Pulmonary artery endothelial cell (primary cell): Measurements from ENCODE around the gene TBC1D16. TPM values are rescaled to one million over a fixed set of nuclear protein-coding genes. Genes with fewer than 3 reads are reported as not detected.

Experiments used
- DNase-seq: peaks from one replicate; pipeline ENCODE4 v3.0.0-alpha.2; 2011; ENCODE audit warnings: low read depth, low spot score
- total RNA-seq: library from RNA; depleted of rRNA; stranded (reverse); fragments of >200 nt; gene quantifications from 2 replicates; pipeline ENCODE4 v1.2.3, GENCODE V29; 2014

Gene TBC1D16
- total RNA-seq, 1 donor from 2014 or later: 41.1 TPM

DNA sequence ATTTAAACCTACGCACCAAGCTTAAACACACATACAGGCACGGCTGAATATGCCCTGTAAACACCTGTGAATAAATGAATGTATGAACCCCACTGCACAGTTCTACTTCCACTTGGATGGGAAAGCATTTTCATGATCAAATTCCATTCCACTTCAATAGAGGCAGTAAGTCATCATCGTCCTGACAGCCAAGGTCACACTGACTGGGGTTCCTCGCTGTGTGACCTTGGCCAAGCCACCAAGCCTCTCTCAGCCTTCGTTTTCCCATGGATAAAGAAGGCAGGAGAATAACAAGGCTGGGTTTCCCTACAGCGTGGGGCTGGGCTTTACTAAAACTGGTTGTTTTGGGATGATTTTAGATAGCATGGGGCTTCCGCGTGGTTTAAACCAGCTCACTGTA is 82.8 kb downstream of the TBC1D16 start:
- no peak for DNase-seq

DNA sequence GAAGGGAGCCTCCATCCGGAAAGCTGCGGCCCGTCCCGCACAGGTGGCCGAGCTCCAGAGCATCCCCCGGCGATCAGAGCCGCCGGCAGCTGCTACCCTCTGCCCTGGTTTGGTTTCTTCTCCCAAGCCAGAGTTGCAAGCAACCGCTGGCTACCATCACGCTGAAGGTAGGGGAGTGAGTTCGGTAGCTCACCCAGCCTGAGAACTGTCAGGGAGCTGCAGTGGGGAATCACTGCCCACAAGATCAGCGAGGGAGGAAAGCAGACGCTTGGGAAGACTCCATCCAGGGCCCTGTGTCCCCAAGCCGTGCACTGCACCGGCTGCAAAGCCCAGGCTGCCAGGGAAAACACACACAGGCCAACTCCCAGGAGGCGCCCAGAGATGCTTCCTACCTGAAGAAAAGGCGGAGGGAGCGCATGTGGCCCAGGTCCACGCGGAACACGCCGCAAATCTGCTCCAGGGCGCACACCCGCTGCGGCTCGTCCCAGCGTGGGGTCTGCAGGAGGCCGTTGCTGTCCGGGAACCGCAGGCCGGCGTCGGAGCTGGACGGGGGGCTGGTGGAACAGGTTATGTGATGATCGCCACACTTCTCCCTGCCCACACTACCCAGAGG is 83.3 kb downstream of the TBC1D16 start:
- no peak for DNase-seq

DNA sequence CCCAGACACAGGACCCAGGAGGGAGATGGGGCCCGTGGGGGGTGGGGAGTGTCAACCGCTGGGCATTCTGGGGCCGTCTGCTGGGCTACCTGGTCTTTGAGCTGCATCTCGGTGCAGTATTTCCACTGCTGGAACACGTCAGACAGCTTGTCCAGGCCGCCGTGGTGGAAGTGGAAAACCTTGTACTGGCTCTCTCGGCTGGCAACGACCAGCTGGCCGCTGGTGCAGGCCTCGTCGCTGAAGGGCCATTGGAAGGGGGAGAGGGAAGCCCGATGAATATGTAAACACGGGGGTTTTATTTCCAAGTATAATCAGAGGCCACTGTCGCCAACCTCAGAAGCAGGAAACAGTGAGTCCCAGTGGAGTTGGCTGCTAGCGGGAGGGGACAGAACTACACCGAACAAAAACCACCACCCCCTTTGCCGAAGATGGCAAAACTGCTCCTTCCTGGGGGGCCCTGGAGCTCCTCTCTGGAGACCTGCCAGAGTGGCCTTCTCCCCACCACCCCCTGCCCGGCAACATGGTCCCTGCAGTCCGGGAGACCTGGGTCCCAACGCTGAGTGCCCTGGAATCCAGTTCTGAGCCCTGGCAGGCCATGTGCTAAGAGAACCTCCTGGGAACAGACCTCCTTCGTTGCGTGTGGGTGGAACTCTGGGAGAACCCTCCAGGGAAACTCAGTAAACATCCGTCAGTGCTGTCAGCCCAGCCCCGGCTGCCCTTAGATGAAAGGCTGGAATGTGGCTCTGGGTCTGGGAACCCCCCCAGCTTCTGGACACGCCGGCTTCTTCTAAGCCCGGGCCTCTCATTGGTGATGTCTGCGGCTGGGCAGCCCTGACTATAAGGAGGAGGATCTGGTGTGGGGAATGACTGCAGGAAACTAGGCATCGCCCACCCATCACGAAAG is 84.1 kb downstream of the TBC1D16 start:
- DNase-seq: no peak

DNA sequence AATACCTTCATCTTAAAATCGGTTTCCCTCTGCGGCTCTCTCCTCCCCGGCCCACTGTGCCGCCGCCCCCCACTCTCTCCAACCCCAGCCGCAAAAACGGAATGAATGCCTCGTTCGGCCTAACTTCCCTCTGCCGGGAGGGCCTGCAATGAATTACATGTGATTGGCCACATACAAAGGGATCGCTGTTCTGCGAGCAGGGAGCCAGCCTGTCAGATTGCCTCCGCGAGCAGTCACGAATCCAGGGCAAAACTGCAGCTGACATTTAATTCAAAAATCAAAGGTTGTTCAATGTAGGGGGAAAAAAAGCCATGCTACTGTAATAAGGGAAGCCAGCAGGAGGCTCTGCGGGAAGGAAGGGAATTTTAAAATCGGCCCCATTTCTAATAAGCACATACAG is 84.9 kb downstream of the TBC1D16 start:
- DNase-seq: no peak

DNA sequence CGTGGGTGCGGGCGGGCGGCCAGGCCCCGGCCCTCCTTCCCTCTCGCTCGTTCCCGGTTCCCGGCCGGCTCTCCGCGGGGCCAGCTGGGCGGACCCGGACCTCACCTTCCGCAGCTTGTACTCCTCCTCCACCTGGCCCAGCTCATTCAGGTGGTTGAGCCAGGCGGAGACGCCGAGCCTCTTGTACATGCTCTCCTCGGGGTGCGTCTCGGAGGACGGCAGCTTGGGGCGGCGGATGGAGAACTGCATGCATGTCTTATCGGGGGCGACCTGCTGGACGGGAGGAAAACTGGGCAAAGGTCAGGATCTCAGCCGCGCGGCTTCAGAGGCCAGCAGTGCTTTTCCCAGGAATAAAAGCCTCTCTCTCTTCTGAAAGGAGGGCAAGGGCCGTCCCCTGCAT is 85.4 kb downstream of the TBC1D16 start:
- DNase-seq: no peak

DNA sequence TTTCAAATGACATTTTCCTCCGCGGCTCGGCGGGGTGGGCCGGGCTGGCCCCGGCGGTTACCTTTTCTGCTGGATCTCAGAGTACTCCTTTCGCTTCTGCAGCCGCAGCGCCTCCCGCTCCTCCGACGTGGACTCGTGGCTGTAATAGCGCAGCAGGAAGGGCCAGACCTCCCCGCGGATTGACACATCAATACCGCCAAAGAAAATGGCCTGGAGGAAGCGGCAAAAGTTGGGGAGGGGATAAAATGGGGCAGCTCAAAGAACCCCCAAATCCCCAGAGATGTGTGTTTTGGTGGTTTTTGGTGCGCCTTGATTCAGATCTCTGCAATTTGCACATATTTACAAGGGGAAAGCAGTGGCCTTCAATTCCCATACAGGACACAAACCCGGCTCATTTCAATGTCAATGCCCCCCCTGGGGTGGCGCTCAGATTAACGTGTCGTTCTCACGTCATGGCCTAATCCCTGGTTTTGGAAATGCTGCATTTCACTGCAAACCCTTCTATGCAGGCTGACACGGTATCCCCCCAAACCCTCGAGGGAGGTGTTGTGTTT is 85.9 kb downstream of the TBC1D16 start:
- no peak for DNase-seq

DNA sequence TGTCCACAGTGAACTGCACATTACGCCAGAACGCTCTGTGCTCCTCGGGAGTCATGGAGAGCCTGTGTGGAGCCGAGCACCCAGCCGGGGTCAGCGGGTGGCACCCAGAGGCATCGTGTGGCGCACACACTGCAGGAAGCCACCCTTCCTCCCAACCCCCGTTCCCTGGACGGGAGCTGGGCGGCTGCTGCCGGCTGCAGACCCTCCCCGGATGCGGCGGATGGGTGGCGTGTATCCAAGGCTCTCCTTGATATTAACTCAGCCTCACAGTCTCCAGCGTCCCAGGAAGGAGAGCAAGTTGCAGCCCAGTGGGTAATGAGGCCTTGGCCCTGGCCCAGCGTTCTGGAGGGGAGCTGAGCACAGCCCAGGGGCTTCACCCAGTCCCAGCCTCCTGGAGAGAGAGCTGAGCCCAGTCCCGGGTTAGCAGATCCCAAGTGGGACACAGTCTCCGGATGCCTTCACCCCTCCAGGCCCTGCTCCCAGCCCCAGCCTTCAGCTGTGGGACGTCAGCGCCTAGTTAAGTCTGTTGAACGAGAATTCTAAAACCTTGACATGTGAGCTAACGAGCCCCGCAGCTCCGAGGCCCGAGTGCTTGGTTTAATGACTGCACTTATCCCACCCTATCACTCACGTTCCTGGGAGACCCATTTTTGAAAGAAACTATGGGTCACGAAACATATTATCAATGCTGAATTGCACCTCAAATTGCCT is 86.6 kb downstream of the TBC1D16 start:
- DNase-seq: no peak

DNA sequence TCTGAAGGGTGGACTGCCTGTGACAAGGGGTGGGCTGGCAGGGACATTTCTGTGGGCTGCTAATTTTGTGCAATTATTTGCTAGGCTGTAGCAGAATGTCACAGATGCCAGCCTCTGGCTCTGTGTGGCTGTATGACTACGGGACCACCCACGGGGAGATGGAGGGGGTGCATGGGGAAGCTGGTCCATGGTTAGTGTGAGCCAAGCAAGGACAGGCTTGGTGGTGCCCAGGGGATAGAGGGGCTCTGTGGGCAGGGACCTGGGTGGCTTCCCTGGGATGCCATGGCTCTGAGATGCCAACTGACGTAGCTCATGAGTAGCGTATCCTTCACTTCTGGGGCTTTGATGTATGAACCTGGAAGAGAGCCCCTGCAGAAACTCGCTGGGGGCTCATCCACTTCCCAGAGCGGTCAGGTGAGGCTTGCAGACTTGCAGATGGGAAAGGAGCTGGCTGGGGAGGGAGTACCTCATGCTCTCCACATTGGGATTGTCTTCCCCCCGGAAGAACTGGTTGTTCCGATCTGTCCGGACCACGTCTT is 87.2 kb downstream of the TBC1D16 start:
- DNase-seq: no peak

DNA sequence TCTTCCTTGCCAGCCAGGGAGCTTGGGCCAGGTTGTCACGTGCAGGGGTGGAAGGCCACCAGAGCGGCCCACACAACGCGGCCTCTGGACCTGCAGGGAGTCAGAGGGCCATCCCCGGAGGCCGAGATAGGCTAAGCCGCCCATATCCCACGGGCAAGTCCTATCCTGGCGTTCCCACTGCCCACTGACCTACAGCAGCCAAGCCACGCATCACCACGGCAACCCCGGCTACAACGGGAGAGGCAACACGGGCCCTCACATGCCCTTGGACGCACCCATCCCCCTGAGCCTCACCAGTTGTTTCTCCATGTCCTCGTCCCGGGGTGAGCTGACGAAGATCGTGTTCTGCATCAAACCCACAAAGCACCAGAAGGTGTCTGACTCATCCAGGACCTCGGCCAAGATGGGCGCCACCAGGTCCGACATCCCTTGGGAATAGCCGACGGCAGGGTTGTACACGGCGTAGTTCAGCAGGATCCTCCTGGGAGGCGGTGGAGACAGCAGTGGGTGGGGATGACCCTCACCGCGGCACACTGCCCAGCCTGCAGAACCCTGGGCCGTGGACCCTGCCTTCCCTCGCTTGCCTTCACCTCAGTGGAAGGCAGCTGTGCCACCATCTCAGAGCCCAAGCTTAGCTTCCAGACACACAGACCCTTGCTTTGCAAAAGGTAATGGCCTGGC is 88.2 kb downstream of the TBC1D16 start:
- DNase-seq: no peak

DNA sequence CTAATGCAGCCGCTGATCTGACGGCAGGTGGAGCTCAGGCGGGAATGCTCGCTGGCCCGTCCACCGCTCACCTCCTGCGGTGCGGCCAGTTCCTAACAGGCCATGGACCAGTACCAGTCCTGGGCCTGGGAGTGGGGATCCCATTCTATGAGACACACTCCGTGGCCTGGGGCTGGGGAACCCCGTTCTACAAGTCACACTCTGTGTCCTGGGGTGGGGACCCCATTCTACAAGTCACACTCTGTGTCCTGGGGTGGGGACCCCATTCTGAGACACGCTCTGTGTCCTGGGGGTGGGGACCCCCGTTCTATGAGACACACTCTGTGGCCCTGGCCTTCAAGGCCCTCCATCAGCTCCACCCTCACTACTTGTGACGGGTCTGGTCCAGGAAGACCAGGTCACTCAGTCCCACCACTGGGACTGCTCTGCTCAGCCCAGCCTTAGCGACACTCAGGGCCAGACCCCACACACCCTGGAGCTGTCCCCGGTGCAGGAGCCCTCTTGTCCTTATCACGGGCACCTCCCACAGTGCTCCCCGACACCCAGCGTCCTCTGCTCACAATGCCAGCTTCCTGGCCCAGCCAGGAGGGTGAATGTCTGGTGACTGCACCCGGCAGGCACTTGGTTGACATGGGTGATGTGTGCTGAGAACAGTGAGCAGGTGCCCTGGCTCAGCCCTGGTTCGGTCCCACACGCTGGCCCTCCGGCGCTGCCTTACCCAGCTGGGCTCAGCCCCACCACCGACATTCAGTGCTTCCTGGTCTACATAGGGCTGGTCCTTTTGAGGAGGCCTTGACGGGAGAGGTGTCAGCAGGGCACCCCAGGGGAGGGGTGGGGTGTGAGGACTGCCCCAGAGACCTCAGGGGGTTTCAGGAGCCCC is 89.1 kb downstream of the TBC1D16 start:
- DNase-seq: no peak

DNA sequence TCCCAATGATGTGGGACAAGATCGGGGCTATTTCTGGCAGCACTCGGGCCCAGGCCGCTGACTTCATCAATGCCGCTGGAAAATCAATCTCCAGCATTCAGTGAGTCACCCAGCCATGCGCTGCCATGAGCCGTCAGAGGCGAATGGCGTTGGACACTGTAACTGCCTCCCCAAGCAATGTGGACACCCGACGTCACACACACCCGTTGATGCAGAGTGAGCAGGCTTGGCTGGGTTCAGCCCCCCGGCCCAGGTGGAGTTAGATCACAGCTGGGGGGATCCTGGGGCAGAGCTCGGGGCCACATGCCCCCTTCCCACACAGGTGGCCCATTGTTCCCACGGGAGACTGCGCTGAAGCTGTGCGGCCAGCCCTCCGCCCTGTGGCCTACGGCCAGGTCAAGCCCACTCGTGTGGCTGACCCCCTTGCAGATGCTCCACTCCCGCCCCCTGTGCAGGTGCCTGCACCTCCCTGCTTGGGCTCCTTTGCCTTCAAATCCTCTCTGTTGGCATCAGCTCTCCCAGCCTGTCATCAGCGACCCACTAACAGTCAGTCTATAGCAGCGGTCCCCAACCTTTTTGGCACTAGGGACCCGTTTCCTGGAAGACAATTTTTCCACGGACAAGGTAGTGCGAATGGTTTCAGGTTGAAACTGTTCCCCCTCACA is 89.9 kb downstream of the TBC1D16 start:
- DNase-seq: no peak

DNA sequence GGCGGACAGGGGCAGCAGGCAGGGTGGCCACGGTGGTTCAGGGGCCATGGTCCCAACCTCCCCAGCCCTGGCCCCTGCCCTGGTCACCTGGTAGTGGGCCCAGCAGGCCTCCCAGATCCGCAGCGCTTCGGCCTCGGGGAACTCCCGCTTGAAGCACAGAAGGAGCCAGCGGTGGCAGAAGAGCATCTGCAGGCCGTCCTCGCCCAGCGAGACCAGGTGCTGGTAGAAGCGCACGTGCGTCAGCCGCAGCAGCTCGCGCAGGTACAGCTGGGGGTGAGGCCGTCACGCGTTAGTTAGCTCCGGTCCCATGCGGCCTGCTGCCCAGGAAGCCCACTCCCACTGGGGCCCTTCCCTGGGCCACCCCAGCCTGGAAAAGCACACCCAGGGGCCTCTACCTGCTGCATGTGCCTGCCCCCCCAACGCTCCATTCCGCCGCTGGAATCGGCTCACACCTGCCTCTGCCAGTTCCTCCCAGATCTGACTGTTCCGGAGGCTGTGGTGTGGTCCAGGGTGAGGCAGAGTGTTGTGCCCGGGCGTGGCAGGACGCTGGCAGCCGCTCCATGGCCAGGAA is 90.8 kb downstream of the TBC1D16 start:
- no peak for DNase-seq

DNA sequence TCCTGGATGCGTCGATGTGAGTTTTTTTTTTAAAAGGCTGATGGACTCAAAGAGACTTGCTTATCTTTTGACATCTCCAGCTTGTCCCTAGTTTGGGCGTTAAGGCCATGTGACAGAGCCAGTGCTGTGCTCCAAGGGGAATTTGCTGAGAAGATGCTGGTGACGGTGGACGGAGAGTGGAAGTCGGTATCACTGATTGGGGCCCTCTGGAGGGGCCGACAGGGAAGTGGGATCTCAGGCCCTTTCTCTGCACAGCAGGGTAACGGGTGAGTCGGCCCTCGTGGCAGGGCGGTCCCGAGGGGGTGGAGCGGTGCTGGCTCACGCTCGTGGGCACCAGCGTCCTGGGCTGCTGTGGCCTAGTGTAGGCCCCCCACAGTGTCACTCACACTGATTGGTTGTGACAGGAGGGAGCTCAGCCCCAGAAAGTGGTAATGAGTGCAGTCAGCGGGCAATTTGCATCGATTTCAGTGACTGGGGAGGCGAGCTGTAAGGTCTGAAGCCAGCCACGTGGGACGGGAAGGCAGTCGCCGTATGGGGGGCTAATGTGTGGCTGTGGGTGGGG is 91.3 kb downstream of the TBC1D16 start:
- DNase-seq: no peak

DNA sequence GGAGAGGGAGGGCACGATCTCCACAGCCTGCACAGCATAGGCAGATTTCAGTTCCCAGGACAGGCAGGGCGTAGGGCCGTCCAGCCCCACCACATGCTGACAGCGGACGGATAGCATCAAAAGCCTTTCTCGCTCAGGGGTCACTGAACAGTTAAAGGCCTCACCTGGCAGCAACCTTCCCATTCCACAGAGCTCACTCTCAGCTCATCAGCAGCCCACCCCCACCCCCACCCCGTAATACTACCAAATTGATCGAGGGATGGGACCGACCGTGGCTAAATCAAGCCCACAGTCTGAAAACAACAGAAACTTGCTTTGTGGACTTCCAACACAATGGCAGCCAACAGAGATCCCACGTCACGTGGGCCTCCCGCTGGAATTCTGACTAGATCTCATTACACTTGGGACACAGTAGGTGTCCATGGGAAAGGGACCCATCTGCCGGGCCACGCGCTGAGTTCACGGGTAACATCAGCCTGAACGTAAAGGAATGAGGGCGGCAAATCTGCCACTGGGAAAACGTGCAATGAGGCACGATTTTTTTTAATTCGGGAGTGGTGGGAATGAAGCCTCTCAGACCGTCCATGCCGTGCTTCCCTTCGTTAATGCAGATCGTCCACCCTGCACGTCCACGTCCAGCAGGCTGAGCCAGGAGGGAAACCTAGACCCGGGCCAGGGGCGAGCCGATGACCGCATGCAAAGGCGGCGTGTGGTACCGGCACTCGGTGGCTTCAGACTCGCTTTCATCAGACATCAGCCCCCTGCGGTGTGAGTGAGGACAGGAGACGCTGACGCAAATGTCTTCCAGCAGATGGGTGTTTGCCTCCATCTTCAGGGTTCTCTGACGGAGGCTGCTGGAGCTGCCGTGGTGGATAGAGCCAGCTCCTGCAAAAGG is 92.1 kb downstream of the TBC1D16 start:
- DNase-seq: no peak

DNA sequence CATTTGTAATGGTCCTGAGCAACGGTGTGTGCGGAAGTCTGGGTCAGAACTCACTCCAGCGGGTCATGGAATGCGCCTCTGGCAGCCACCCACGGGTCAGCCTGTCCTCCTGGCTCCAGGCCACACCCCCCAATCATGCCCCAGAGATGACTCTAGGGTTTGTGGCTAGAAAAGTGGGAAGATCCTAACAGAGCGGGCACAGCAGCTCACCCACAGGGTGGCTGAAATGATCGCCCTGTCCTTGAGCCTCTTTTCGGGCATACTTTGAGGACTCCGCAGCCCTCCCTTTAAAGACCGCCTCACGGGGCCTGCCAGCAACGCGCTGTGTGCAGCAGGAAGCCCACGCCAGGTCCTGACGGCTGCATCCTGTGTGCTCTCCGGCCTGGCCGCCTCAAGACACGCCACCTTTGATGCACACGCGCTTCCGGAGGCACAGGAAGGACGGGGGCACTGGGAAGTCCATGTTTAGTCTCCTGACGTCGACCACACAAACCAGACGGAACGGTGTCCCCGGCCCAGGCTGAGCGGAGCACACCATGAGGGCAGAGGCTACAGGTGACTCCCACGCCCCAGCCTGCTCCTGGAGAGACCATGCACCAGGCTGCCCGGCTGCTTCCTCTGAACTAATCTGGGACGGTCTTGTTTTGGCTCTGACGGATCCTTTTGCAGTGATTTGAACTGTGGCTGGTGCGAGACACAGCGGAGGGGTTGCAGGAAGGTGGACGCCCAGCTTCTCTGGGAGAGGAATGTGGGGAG is 92.9 kb downstream of the TBC1D16 start:
- DNase-seq: no peak

DNA sequence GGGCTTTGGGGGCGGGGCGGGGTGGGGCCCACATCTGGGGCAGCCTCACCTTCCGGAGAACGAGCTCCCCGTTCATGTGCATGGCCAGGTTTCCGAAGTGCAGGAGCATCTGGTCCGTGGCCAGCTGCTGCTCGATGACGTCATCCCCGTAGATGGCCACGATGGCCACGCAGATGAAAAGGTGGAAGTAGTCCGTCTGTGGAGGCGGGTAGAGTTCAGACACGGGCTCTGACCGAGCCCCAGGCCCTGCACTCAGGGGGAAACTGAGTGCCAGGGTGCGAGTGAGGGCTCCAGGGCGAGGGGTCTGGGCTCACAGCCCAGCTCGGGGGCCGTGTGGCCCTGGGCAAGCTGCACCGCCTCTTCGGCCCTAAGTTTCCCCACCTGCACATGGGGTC is 93.7 kb downstream of the TBC1D16 start:
- no peak for DNase-seq
